ENCODE results near the gene TBC1D3B.

Gene TBC1D3B

DNA sequence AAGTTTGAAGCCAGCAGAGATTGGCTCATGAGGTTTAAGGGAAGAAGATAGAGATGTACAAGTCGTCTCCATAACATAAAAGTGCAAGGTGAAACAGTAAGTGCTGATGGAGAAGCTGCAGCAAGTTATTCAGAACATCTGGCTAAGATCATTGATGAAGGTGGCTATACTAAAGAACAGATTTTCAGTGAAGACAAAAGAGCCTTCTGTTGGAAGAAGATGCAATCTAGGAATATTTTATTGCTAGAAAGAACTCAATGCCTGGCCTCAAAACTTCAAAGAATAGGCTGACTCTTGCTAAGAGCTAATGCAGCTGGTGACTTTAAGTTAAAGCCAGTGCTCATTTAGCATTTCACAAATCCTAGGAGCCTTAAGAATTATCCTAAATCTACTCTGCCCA is 46.8 kb downstream of the TBC1D3B start:
- Histone ChIP-seq H4K8ac (ENCODE audit: low read depth, low read length) (no peak overlapping the region), H3K79me2 (ENCODE audit: control insufficient read depth, insufficient read depth, low read length, poor library complexity) (no peaks in the 10 kb centered on the region), H2BK5ac (ENCODE audit: low read depth, low read length, poor library complexity) (no peak overlapping the region), H3K4me1 (ENCODE audit: control insufficient read depth in 1 of 2, insufficient read depth in 2 of 2, low read length in 2 of 2) (no peaks in the 10 kb centered on the region), H3K9ac (ENCODE audit: low read length) (no peak overlapping the region), H3K14ac (ENCODE audit: low read length) (no peak overlapping the region), H3K4me2 (ENCODE audit: low read length) (no peak overlapping the region), H3K27me3 (ENCODE audit: insufficient read depth, low read length) (no peaks in the 10 kb centered on the region), H3K4ac (ENCODE audit: low read depth, low read length) (no peak overlapping the region), H3K23ac (ENCODE audit: low read length) (no peak overlapping the region), H4K12ac (ENCODE audit: low read depth, low read length) (no peak overlapping the region), H3K36me3 (ENCODE audit: control insufficient read depth in 1 of 2, insufficient read depth in 2 of 2, low read length in 2 of 2) (no peaks in the 10 kb centered on the region), H2BK12ac (ENCODE audit: low read length) (no peak overlapping the region), H3K18ac (ENCODE audit: low read length) (no peak overlapping the region), H3K79me1 (ENCODE audit: low read length) (no peaks in the 10 kb centered on the region), H3K9me3 (ENCODE audit: insufficient read depth, low read depth, low read length) (peaks cover 12% of the 10 kb centered on the region), H2BK120ac (ENCODE audit: insufficient read depth, low read length, poor library complexity) (no peak overlapping the region), H3K27ac (ENCODE audit: low read depth, low read length) (no peak overlapping the region), H2AK5ac (ENCODE audit: low read length) (no peak overlapping the region), H4K91ac (ENCODE audit: low read depth, low read length) (no peak overlapping the region), H2AFZ (ENCODE audit: insufficient read depth, low read length, poor library complexity) (no peak overlapping the region), H3K4me3 (ENCODE audit: low read depth, low read length) (no peak overlapping the region)
- no peak for DNase-seq
- no CpG with 5 or more reads among the region's 1 CpG for WGBS (ENCODE audit: extremely low coverage, insufficient coverage, insufficient read length)

DNA sequence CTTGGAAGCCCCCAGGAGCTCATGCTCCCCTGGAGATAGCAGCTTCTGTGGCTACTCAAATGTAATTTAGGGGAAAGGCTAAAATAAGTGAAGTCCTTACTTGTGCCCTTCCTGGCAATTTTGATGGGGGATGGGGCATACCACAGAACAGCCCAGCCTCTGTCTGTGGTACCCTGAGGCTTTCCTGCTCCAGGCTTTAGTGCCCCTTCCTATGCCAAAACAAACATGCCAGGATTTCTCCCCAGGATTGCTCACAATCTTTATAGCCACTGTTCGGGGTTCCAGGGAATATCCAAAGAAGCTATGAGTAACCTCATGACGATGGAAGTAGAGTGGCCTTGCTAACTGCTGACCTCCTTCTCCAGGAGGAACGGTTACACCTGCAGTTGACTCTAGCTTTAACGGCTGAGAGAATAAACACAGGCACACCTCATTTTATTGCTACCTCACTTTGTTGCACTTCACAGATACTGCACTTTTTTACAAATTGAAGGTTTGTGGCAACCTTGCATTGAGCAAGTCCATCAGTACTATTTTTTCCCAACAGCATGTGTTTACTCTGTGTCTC is 47.9 kb downstream of the TBC1D3B start:
- no peak overlapping the region for H4K91ac ChIP-seq (ENCODE audit: low read depth, low read length)
- no peaks in the 10 kb centered on the region for H3K79me1 ChIP-seq (ENCODE audit: low read length)
- H3K14ac ChIP-seq (ENCODE audit: low read length) = no peak overlapping the region
- H3K27ac ChIP-seq (ENCODE audit: low read depth, low read length) = no peak overlapping the region
- H3K9me3 ChIP-seq (ENCODE audit: insufficient read depth, low read depth, low read length) = peaks cover 12% of the 10 kb centered on the region
- no peak for DNase-seq
- no peaks in the 10 kb centered on the region for H3K36me3 ChIP-seq (ENCODE audit: control insufficient read depth in 1 of 2, insufficient read depth in 2 of 2, low read length in 2 of 2)
- H3K4me3 ChIP-seq (ENCODE audit: low read depth, low read length) = no peak overlapping the region
- no peak overlapping the region for H3K23ac ChIP-seq (ENCODE audit: low read length)
- H3K4ac ChIP-seq (ENCODE audit: low read depth, low read length) = no peak overlapping the region
- H3K9ac ChIP-seq (ENCODE audit: low read length) = no peak overlapping the region
- WGBS (ENCODE audit: extremely low coverage, insufficient coverage, insufficient read length) = no CpG with 5 or more reads among the region's 4 CpGs
- H4K8ac ChIP-seq (ENCODE audit: low read depth, low read length) = no peak overlapping the region
- H2AK5ac ChIP-seq (ENCODE audit: low read length) = no peak overlapping the region
- H2AFZ ChIP-seq (ENCODE audit: insufficient read depth, low read length, poor library complexity) = no peak overlapping the region
- no peak overlapping the region for H2BK5ac ChIP-seq (ENCODE audit: low read depth, low read length, poor library complexity)
- no peak overlapping the region for H2BK120ac ChIP-seq (ENCODE audit: insufficient read depth, low read length, poor library complexity)
- H3K79me2 ChIP-seq (ENCODE audit: control insufficient read depth, insufficient read depth, low read length, poor library complexity) = no peaks in the 10 kb centered on the region
- H4K12ac ChIP-seq (ENCODE audit: low read depth, low read length) = no peak overlapping the region
- H3K27me3 ChIP-seq (ENCODE audit: insufficient read depth, low read length) = no peaks in the 10 kb centered on the region
- no peaks in the 10 kb centered on the region for H3K4me1 ChIP-seq (ENCODE audit: control insufficient read depth in 1 of 2, insufficient read depth in 2 of 2, low read length in 2 of 2)
- H2BK12ac ChIP-seq (ENCODE audit: low read length) = no peak overlapping the region
- no peak overlapping the region for H3K4me2 ChIP-seq (ENCODE audit: low read length)
- no peak overlapping the region for H3K18ac ChIP-seq (ENCODE audit: low read length)

DNA sequence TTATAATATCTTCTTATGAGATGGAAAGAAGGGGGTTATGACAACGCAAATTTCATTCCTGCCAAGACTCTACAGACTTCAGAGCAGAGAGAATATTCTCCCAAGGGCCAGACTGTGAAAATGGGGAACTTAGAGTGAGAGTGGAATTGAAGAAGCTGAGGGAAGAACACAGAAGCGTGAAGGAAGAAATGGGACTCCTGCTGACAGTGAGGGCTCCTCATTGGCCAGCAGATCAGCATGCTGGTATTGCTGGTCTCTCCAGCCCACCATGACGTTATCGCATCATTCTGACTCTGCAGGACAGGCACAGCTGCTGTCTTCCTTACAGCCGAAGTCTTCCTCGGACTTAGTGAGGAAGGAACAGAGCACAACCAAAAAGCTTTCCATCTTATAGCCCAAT is 48.5 kb downstream of the TBC1D3B start:
- Histone ChIP-seq H3K4ac (ENCODE audit: low read depth, low read length) (no peak overlapping the region), H2BK120ac (ENCODE audit: insufficient read depth, low read length, poor library complexity) (no peak overlapping the region), H3K4me2 (ENCODE audit: low read length) (no peak overlapping the region), H3K4me1 (ENCODE audit: control insufficient read depth in 1 of 2, insufficient read depth in 2 of 2, low read length in 2 of 2) (no peaks in the 10 kb centered on the region), H3K9me3 (ENCODE audit: insufficient read depth, low read depth, low read length) (peaks cover 12% of the 10 kb centered on the region), H3K27ac (ENCODE audit: low read depth, low read length) (no peak overlapping the region), H3K79me1 (ENCODE audit: low read length) (no peaks in the 10 kb centered on the region), H2BK12ac (ENCODE audit: low read length) (no peak overlapping the region), H4K12ac (ENCODE audit: low read depth, low read length) (no peak overlapping the region), H3K36me3 (ENCODE audit: control insufficient read depth in 1 of 2, insufficient read depth in 2 of 2, low read length in 2 of 2) (no peaks in the 10 kb centered on the region), H4K8ac (ENCODE audit: low read depth, low read length) (no peak overlapping the region), H4K91ac (ENCODE audit: low read depth, low read length) (no peak overlapping the region), H2AK5ac (ENCODE audit: low read length) (no peak overlapping the region), H3K27me3 (ENCODE audit: insufficient read depth, low read length) (no peaks in the 10 kb centered on the region), H2BK5ac (ENCODE audit: low read depth, low read length, poor library complexity) (no peak overlapping the region), H3K9ac (ENCODE audit: low read length) (no peak overlapping the region), H3K4me3 (ENCODE audit: low read depth, low read length) (no peak overlapping the region), H3K23ac (ENCODE audit: low read length) (no peak overlapping the region), H3K14ac (ENCODE audit: low read length) (no peak overlapping the region), H3K79me2 (ENCODE audit: control insufficient read depth, insufficient read depth, low read length, poor library complexity) (no peaks in the 10 kb centered on the region), H3K18ac (ENCODE audit: low read length) (no peak overlapping the region), H2AFZ (ENCODE audit: insufficient read depth, low read length, poor library complexity) (no peak overlapping the region)
- peak; percentile 19 to 65 for DNase-seq
- no CpG with 5 or more reads among the region's 6 CpGs for WGBS (ENCODE audit: extremely low coverage, insufficient coverage, insufficient read length)

DNA sequence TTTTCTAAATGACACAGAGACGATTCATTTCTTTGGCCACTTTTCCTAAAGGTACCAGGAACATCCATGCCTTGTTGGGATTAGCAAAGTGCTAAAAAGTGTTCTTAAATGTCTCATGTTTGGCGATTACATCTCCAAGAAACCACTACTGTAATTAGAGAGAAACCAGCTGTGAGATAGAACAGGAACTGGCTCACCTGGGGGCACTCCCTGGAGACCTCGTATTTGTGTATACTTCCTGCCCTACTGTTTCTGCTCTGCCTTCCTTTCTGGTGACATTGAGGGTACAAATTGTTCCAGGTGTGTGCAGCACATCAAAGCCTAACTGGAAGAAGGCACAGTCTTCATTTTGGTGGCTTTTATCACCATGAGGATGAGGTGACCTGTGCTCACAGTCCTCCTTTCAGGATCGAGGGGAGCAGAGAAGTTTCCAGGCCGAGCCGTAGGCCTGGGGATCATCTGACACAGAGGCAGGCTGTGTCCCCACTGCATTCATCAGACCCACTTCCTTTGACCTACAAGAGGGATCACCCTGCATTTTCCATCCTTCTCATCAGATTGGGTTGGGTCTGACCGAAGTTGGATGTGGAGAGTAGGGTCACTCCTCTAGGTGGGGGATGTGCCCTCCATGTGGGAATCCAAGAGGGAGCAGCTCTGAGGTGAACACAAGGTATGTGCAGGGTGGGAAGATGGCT is 49.1 kb downstream of the TBC1D3B start:
- Histone ChIP-seq H3K9me3 (ENCODE audit: insufficient read depth, low read depth, low read length) (peaks cover 12% of the 10 kb centered on the region), H2BK5ac (ENCODE audit: low read depth, low read length, poor library complexity) (no peak overlapping the region), H3K23ac (ENCODE audit: low read length) (no peak overlapping the region), H3K14ac (ENCODE audit: low read length) (no peak overlapping the region), H2BK12ac (ENCODE audit: low read length) (no peak overlapping the region), H3K18ac (ENCODE audit: low read length) (no peak overlapping the region), H3K36me3 (ENCODE audit: control insufficient read depth in 1 of 2, insufficient read depth in 2 of 2, low read length in 2 of 2) (no peaks in the 10 kb centered on the region), H3K4me3 (ENCODE audit: low read depth, low read length) (no peak overlapping the region), H3K79me2 (ENCODE audit: control insufficient read depth, insufficient read depth, low read length, poor library complexity) (no peaks in the 10 kb centered on the region), H2BK120ac (ENCODE audit: insufficient read depth, low read length, poor library complexity) (no peak overlapping the region), H2AK5ac (ENCODE audit: low read length) (no peak overlapping the region), H4K91ac (ENCODE audit: low read depth, low read length) (no peak overlapping the region), H3K4me2 (ENCODE audit: low read length) (no peak overlapping the region), H4K8ac (ENCODE audit: low read depth, low read length) (no peak overlapping the region), H3K79me1 (ENCODE audit: low read length) (no peaks in the 10 kb centered on the region), H3K4me1 (ENCODE audit: control insufficient read depth in 1 of 2, insufficient read depth in 2 of 2, low read length in 2 of 2) (no peaks in the 10 kb centered on the region), H3K9ac (ENCODE audit: low read length) (no peak overlapping the region), H3K27me3 (ENCODE audit: insufficient read depth, low read length) (no peaks in the 10 kb centered on the region), H3K4ac (ENCODE audit: low read depth, low read length) (no peak overlapping the region), H3K27ac (ENCODE audit: low read depth, low read length) (no peak overlapping the region), H2AFZ (ENCODE audit: insufficient read depth, low read length, poor library complexity) (no peak overlapping the region), H4K12ac (ENCODE audit: low read depth, low read length) (no peak overlapping the region)
- no CpG with 5 or more reads among the region's 7 CpGs for WGBS (ENCODE audit: extremely low coverage, insufficient coverage, insufficient read length)
- peak in 1 of 2 donors; percentile 12 for DNase-seq
